Ishikawa (cell line): ENCODE results near the gene ERICH4.

ENCODE experiments used
- CEBPB ChIP-seq: IDR thresholded peaks from 2 replicates; pipeline ENCODE4 v1.6.1; 2012
- REST ChIP-seq: IDR thresholded peaks from 2 replicates; pipeline ENCODE4 v1.6.1; 2012; ENCODE audit warnings: low read depth, mild to moderate bottlenecking
- TAF1 ChIP-seq: IDR thresholded peaks from 2 replicates; pipeline ENCODE4 v1.6.1; 2012; ENCODE audit warnings: low read depth, mild to moderate bottlenecking
- TEAD4 ChIP-seq: IDR thresholded peaks from 2 replicates; pipeline ENCODE4 v1.6.1; 2012
- USF1 ChIP-seq: IDR thresholded peaks from 2 replicates; pipeline ENCODE4 v1.6.1; 2012

- TF ChIP-seq USF1 = no peak
- no peak for TF ChIP-seq CEBPB
- no peak for TF ChIP-seq REST
- no peak for TF ChIP-seq TAF1
- TF ChIP-seq TEAD4 = no peak
These were observed 31.0 kb upstream of the ERICH4 start for GRCh38 chr19:41411968-41412265.
